Activated CD8-positive, alpha-beta memory T cell treated with anti-CD3 and anti-CD28 coated beads, Interleukin-2, amount 50 U/mL, for 1 hour (primary cell): Measurements from ENCODE around the gene SEMA5A.

Experiments used
- DNase-seq: peaks from one replicate; pipeline ENCODE4 v3.0.0-alpha.2; 2020; ENCODE audit errors: extremely low read depth

SEMA5A gene, protein sequence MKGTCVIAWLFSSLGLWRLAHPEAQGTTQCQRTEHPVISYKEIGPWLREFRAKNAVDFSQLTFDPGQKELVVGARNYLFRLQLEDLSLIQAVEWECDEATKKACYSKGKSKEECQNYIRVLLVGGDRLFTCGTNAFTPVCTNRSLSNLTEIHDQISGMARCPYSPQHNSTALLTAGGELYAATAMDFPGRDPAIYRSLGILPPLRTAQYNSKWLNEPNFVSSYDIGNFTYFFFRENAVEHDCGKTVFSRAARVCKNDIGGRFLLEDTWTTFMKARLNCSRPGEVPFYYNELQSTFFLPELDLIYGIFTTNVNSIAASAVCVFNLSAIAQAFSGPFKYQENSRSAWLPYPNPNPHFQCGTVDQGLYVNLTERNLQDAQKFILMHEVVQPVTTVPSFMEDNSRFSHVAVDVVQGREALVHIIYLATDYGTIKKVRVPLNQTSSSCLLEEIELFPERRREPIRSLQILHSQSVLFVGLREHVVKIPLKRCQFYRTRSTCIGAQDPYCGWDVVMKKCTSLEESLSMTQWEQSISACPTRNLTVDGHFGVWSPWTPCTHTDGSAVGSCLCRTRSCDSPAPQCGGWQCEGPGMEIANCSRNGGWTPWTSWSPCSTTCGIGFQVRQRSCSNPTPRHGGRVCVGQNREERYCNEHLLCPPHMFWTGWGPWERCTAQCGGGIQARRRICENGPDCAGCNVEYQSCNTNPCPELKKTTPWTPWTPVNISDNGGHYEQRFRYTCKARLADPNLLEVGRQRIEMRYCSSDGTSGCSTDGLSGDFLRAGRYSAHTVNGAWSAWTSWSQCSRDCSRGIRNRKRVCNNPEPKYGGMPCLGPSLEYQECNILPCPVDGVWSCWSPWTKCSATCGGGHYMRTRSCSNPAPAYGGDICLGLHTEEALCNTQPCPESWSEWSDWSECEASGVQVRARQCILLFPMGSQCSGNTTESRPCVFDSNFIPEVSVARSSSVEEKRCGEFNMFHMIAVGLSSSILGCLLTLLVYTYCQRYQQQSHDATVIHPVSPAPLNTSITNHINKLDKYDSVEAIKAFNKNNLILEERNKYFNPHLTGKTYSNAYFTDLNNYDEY

DNA sequence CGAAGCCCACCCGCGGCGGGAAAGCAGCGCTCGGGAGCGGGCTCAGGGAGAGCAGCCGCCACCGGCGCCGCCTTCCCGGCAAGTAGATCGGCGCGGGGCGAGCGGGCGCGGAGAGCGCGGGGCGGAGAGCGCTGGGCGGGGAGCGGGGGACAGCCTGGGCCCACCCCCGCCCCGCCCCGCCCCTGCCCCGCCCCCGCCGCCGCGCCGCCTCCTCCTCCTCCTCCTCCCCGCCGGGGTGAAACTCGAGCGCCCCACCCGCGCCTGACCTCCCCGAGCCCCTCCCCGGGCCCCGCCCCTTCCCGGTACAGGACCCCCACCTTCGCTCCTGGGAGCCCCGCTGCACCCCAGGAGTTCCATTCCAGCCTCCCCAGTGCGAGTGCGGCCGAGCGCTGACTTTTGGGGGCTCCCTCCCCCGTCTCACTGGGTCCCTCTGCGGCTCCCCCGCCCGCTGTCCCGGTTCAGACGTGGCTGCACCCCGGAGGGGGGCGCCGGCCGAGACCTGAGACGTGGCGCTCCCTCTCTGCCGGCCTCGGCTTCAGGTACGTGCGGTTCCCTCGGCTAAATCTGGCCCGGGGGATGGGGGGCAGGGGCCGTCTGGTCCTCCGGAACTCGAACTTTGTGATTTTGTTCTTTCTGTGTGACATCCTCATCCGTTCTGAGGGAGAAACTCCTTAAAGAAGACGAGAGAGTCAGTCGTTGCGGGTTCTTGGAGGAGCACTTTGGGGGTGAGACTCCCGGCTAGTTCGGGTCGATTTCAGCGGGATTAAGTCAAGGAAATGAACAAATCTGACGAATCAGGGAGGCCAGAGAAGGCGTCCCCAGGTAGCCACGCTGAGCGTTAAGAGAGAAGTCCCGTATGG lies at the start of gene SEMA5A:
Gene SEMA5A, minus strand, starts transcription at position 84 of the 860 bp plus-strand sequence. CDS start 166,129 bp downstream, outside the sequence.
- DNase-seq: no peak

DNA sequence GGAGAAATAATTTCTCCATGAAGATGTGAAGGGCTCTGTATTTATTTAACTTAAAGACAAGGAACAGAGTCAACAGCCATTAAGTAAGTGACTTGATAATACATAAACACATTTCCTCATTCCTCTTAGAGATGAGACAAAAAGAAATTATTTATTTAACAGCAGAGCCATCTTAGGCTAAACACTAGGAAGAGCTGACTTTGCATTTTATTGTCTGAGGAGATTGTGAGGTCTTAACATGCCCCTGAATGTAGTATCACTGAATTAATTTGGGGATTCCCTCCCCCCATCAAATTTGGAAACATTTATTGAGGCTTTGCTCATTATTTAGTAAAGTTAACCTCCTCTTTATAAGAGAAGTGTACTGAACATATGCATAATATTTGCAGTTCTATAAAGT lies 49.0 kb upstream of the SEMA5A start:
- DNase-seq: no peak

DNA sequence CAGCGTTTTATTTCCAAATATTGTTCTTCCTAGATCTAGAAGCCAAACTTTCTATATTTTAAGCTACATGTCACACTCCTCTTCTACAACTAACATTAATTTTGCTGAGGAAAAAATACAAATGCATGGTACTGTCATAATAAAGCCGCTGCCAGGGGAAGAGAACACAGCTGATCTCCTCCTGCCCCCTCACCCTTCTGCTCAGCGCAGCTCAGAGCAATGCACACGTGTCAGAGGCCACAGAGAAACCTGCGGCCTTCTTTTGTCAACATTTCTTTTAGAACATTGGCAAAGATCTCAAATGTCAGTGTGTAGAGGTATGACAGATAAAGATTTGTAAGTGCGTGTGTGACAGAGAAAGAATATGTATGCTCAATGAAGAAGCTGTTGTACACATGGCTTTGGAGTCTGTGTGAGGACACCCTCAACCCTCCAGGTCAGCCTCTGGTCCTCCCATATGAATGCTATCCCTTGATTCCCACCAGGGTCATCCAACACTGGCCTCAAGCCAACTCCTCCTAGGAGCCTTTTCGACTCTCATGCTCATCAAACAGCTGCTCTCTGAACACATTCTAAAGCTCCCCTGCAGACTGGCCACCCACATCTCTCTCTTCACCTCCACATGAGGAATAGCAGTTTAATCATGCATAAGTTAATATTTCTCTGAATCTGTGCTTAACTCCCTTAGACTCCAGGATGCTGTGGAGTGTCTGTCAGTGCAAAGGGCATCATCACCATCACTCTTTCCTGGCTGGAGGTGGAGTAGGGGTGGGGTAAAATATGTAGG lies 43.4 kb upstream of the SEMA5A start:
- DNase-seq: no peak

DNA sequence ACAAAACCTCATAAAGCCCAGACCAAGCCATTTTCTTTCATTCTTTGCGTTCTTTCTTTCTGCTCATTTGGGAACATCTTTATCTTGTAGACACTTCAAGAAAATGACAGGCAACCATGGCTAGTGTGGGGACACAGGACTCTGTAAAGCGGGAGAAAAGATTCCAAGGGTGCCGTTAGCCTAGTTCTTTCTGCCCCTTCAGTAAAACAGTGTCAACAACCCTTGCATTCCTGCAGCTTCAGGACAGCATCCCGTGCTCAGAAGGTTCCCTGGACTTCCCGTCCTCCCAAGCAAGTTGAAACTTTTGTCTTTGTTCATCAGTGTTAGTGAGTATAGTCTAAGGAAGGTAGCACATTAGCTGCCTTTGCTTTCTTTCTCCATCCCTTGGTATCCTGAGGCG lies 42.4 kb upstream of the SEMA5A start:
- no peak for DNase-seq

DNA sequence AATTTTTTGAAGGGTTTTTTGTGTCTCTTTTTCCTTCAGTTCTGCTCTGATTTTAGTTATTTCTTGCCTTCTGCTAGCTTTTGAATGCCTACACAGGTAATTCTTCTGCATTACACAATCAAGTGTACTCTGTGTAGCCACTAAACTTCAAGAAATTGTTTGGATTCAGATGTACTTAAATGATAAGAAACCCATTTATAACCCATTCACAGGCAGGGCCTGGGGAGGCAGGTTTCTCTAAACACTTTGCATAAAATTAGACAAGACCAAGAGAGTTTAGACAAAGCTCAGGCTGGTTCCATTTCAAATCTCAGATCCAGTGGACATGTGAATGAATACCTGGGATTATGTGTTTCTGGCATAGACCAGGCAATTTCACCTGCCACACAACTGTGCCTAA lies 41.3 kb upstream of the SEMA5A start:
- no peak for DNase-seq

DNA sequence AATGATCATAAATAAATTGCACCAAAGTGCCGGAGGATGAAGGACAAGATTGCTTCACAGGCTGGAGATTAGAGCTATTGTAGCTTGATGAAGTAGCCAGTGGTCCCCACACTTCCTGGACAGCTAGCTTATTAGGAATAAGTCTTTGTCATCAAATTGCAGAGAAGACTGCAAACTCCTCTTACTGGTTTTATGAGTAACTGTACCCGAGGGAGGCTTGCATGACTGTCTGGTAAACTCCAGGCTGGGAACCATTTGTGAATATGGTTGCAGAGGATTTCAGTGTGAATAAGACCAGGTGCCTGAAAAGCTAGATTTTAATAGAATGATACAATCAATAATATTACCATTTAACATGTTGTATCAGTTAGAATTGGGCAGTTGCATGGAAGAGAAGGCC lies 36.5 kb upstream of the SEMA5A start:
- no peak for DNase-seq

DNA sequence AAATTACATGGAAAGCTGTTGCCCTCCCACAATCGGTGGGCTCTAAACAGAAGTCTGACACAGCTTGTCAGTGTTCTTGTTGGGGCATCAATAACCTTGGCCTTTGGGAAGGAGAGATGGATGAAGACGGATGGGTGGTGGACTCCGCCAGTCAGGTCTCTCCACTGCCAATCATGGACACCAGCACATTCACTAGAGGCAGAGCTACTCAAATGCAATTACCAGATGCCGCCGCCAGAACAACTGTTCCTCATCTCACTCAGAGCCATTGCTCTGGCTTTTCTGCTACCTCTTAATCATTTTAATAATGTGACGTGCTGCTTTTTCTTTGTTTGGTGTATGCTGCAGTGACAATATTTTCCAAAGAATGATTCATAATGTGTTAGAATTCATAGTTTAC lies 27.9 kb upstream of the SEMA5A start:
- no peak for DNase-seq

DNA sequence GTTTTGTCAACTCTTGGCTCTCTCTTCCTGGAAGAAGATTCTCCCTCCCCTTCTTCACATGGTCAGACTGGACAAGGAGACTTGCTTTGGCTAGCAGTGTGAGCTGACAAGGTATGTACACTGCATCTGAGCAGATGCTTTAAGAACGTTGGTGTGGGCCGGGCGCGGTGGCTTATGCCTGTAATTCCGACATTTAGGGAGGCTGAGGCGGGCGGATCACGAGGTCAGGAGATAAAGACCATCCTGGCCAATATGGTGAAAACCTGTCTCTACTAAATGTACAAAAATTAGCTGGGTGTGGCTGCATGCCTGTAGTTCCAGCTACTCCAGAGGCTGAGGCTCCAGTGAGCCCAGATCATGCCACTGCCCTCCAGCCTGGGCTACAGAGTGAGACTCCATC lies 26.4 kb upstream of the SEMA5A start:
- no peak for DNase-seq

DNA sequence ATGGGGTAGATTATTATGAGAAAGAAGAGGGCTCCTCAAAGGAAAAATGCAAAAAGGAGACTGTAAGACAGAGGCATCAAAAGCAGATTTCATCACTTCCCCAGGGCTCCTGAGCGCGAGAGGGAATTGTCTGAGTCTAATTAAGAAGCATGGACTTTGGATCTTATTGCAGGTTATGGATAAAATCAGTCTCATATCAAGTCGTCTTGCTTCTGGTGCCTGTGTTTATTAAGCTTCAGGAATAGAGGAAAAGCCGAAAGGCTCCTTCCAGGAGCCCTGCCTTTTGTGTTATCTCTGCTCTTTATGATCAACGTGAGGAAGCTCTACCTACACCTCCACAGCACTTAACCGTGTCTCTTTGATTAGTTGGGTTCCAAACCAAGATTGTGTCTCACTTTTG lies 25.0 kb upstream of the SEMA5A start:
- DNase-seq: no peak

DNA sequence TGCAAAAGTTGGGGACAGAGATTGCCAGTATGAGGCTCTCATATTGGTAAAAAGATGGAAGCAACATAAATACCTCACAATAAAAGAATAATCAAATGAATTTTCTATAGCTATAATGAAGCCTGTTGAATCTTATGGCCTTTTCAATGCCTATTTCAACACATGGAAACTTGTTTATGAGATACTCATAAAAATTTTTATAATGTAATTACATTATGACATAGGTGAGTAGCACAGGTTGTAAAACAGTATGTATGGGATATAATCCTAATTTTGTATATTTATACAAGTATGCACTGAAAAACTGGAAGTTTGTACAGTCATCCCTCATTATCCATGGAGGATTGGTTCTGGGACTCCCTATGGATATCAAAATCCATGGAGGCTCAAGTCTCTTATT lies 21.2 kb upstream of the SEMA5A start:
- DNase-seq: no peak

DNA sequence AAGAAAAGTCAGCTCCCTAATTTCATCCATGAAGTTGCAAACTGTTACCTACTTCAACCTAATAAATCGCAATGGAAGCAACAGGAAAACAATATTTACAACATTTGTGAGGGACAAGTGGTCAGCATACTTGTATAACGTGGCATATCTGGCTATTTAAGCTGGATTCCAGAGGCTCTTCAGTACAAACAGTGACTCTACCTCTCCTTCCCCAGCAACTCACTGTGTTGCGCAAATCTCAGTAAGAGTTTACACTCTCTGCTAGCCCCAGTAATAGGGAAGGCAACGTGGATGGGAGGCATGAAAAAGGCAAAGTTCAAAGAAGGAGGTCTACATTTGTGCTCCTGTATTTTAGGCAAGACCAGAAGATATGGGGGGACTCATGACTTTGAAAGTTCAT lies 18.9 kb upstream of the SEMA5A start:
- no peak for DNase-seq

DNA sequence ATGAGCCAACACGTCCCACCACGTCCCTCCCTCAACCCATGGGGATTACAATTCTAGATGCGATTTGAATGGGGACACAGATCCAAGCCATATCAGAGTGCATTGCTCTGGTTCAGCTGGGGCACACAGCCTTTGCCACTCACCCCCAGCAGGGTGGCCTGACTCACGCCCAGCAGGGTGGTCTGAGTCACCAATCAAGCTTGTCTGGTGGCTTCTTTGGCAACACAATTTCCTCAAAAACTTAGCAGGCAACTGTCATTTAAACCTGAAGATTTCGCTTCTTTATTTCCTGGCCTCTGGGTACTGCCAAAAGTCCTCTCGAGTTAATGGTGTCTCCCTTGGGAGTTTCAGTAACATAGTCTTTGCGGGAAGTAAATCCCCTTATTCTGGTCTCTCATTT lies 16.3 kb upstream of the SEMA5A start:
- no peak for DNase-seq

DNA sequence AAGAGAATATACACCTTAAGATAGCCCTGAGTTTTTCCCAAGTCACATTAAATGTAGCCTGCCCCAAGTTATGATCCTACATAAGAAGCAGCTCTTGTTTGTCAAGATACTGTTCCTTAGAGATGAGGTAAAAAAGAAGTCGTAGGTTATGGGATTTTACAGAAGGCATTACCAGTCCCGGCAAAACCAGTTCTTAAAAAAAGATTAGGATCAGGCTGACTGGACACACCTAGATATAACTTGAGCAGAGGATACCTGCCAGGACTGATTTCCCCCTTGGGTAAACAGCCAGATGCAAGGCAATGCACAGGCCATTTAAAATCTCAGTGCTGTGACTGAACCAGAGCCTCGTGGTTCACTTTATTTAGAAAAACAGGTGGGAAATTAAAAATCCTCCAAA lies 14.1 kb upstream of the SEMA5A start:
- DNase-seq: no peak

DNA sequence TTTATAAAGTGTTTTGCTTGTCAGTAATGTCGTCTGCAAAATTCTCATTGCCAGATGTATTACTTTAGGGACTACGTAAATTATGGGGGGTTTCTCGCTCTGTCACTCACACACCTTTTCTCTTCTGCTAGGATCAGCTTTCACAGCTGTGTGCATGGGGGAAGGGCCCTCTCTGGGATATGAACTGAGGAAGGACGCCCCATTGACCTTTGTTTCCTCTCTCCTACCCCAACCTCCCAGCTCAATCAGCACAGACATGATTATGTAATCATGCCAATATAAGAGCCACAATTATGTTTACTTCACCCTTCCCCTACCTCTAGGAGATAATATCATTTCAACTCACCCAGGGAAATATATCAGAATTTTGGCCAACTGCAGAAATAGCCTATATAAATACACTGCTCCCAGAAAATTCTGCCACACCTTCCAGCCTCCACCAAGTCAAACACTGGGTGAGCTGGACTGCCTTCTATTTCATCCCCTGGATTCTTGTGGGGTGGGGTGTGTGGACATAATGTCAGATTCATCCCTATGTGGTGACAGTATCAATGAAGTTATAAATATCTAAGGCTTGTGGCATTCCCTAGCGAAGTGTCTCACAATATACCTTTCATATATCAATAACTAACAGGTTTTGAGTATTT lies 12.6 kb upstream of the SEMA5A start:
- no peak for DNase-seq

DNA sequence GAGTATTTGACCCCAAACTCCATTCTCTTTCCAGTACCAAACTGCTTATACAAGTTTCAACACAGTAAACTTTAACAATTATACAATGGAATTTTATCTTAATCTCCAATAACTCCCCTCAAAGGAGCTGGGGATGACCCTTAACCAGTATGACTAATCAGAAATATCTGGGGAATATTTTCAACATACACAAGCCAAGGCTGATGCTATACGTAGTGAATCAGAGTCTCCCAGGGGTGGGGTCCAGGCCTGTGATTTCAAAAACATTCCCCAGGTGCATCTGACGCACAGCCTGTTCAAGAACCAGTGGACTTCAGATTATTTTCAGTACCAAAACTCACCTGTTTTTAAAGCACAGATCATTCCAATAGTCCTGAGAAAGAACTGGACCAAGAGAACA lies 11.8 kb upstream of the SEMA5A start:
- DNase-seq: no peak

DNA sequence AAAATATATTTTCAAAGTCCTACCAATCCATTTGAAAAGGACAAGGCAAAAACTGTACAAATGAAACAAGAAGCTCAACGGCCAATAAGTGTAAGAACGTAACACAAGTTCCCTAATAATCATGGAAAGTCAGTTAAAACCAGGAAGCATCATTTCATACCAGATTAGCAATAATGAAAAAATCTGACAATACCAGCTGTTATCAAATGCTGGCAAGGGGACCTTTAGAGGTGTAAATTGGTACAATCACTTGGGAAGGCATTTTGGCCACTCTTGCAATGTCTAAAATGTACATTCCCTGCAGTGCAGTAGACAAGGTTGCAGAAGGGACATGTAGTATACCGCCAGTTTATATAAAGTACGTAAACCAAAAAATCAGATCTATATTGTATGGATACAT lies 10.1 kb upstream of the SEMA5A start:
- DNase-seq: no peak

DNA sequence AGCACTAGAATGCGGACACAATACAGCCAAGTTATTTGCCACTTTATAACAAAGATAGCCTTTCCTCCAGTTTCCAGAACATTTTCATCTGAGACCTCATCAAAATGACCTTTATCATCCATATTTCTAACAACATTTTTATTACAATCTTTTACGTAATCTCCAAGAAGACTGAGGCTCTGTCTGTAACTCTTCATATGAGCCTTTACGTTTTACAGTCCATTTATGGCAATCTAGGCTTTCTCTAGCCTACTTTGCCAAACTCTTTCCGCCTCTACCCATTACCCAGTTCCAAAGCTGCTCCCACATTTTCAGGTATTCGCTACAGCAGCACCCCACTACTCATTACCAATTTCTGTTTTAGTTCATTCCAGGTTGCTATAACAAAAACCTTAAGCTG lies 8.2 kb upstream of the SEMA5A start:
- no peak for DNase-seq

DNA sequence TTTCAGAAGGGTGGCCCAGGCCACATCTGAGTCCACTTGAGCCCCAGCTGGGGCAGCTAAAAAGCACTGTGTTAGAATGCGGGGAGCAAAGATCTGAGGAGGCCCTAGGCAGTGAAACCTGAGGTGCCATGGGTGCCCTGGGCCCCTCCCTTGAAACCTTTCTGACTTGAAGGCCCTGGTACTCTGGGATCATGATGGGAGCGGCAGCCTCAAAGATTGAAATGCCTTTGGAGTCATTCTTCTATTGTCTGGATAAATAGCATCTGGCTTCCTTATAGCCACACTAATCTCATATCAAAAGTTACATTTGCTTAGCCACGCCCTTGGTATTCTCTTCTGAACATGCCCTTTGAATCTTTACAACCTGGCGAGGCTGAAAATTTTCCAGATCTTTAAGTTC lies 7.7 kb upstream of the SEMA5A start:
- no peak for DNase-seq

DNA sequence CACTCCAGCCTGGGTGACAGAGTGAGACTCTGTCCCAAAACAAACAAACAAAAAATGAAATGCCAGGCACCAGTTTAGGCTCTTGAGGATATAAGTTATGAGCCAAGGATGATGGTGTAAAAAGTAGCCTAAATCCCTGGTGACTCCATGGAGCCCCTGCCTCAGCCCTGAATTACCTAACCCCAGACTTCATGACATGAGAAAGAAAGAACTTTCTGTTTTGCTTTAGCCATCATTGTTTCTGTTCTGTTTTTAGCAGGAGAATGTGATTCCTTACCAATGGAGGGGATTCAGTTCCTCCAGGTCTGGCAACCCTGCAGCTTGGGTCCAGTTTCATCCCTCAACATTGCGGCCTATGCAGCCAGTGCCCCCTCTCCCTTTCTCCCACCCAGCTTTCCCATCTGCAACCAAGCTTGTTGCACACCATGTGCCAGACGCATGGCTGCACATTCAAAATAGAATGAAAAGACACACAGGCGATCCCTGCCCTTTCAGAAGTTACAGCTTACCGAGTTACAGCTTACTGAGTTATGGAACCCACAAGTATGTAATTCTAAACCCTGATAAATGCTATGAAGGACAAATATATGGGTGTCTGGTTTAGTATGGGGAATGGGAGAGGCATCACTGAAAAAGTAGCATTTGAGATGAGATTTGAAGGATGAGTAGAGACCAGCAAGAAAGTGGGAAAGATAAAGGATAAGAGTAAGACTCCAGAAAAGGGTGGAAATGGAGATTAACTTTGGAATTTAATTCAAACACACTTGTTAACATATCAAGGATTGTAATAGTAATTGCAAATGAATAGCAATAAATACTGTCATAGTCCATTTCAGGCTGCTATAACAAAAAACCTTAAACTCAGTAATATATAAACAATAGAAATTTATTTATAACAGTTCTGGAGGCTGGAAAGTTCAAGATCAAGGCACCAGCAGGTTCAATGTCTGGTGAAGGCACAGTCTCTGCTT lies 6.0 kb upstream of the SEMA5A start:
- DNase-seq: no peak
